AG20443 (cell line): ENCODE results near the gene CKS2.
A peak's percentile ranks its signal among the peaks of the same experiment; 100 is the strongest.
"Not testable (repeated sequence)": the region's sequence is repeated elsewhere in the genome, so short reads cannot be mapped to it uniquely, and the experiment has no call there.

Experiments
- DNase-seq: peaks from one replicate; pipeline ENCODE4 v3.0.0; 2012; ENCODE audit warnings: low spot score, mixed read lengths

The CKS2 gene

GRCh38 chr9:89311346-89312221 is 589 bp downstream of the CKS2 start:
- DNase-seq: no peak

GRCh38 chr9:89312222-89312571 is 1.2 kb downstream of the CKS2 start:
- no peak for DNase-seq

DNA sequence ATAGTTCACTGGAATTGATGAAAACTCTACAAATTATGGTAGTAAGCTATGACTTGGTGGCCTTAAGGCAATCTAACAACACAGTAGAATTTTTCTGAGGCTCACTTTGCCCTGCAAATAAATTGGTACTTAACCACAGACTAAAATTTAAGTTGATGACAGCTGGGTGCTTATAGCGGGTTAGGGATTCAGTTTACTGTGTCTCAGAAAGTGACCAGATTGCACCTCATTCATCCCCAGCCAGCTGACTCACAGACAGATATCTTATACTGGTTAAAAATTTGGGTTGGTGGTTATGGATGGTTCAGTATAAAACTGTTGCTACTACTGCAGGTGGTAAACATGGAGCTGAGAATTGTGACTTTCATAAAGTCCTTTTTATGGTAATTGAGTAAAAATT is 2.8 kb downstream of the CKS2 start:
- DNase-seq: no peak

DNA sequence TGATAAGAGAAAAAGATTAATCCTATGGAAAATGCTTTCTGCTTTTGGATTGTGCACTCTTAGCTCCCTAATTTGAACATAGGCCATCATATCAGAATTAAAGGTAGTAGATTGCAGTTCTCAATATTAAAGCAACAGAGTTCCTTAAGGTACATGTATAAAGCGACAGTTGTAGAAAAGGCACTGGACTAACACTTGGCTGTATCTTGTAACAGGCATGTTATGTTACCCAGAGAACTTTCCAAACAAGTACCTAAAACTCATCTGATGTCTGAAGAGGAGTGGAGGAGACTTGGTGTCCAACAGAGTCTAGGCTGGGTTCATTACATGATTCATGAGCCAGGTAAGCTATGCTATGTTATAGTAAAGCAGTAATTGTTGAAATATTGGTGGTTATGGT is 4.0 kb downstream of the CKS2 start:
- DNase-seq: no peak

DNA sequence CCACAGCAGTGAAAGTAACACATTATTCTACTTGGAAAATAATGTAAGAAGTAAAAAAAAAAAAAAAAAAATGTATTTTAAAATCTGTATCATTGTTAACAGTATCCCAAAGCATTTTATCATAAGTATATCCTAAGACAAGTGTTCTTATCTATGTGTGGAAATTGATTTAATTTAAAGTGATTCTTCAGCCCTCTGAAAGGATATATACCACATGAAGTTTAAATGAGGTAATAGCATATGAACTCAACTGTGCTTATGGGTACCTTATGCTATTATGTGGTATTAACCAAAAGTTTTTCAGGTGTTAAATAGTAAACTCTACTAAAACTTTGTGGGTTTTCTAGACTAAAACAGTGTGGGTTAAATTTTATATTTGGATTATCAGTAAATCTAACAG is 4.5 kb downstream of the CKS2 start:
- DNase-seq: no peak

DNA sequence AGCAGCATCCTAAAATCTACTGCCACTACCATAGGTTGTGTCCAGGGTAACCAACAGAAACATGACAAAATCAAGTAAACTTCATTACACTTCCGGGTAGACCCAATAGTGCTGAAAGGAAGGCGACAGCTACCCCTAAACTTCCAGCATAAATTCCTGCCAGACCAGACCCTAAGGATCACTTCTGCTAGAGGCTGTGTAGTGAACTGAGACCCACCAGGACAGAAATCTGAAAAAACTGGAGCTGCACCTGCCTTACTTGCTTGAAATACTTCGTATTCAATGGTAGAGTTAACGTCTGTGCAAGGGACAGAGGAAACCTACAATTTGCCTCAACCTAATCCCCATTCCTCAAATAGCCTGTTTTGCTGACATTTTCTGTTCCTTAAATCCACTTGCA is 6.3 kb downstream of the CKS2 start:
- DNase-seq: no peak

GRCh38 chr9:89318123-89319014 is 7.4 kb downstream of the CKS2 start, which contains the start of gene SECISBP2:
SECISBP2 (plus strand) TSS chr9:89318500; CDS start chr9:89318577, 77 bp downstream.
- peak; percentile 96 for DNase-seq

GRCh38 chr9:89319015-89319905 is 8.3 kb downstream of the CKS2 start:
- no peak for DNase-seq

DNA sequence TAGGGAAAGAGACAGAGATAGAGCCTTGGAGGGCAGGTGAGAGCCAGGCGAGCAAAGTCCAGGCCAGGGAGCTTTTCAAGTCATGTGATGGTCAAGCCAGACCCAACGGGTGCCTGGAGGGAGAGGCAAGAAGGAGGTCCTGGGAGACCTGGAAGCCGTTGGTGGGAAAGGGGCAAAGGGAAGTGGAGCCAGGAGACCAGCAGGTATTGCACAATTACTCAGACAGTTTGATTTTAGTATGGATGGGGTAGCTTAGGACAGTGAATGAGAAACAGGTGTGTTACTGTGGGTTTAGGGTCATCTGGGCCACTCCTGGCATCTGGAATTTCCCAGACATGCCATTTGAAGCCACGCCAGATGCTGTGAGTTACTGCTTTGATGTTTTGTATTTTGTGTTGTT is 12.4 kb downstream of the CKS2 start:
- no peak for DNase-seq

- DNase-seq: no peak
Observed at GRCh38 chr9:89325733-89326132, 14.7 kb downstream of the CKS2 start.

GRCh38 chr9:89328064-89328463 is 17.1 kb downstream of the CKS2 start:
- no peak for DNase-seq

GRCh38 chr9:89329917-89330316 is 18.9 kb downstream of the CKS2 start:
- DNase-seq: no peak

- no peak for DNase-seq
Observed at GRCh38 chr9:89330513-89330912, 19.5 kb downstream of the CKS2 start.

DNA sequence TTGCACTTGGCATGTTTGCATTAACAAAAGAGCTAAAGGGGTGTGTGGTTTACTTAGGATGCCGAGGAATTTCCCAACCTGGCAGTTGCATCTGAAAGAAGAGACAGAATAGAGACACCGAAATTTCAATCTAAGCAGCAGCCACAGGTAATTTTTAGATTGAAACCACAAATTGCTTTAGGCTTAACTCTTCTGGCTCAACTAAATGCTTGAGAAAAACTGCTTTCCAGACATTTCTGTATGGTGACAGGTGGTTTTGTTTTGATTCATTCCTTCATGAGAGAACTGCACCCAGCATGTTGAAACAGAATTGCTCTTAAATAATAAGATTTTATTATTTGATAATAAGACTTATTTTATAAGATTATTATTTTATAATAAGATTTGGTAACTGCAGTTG is 28.8 kb downstream of the CKS2 start:
- no peak for DNase-seq

GRCh38 chr9:89340332-89340731 is 29.3 kb downstream of the CKS2 start:
- DNase-seq: no peak

- DNase-seq: no peak
Observed at GRCh38 chr9:89342213-89342612, 31.2 kb downstream of the CKS2 start.

DNA sequence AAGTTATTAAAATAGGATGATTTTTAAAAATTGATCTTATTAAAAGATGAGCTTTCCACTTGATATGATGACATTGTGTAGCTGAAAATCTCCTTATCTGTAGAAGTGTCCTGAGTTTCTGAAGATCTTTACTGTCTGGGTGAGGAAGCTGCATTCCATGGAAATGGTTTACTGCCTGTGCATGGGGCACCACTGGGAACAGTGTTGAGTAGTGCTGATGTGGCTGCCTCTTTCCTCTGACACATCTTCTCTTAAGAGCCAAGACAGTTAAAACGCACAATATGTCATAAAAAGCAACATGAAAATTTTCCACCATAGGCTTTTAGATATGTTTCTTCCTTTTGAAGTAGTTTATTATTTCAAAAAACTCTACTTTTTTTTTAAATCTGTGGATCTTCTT is 32.0 kb downstream of the CKS2 start:
- DNase-seq: no peak

DNA sequence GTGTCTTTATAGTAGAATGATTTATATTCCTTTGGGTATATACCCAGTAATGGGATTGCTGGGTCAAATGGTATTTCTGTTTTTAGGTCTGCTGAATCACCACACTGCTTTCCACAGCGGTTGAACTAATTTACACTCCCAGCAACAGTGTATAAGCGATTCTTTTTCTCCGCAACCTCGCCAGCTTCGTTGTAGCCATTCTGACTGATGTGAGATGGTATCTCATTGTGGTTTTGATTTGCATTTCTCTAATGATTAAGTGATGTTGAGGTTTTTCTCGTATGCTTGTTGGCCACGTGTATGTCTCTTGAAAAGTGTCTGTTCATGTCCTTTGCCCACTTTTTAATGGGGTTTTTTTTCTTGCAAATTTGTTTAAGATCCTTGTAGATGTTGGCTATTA is 32.8 kb downstream of the CKS2 start:
- not testable (repeated sequence) for DNase-seq

GRCh38 chr9:89345476-89345875 is 34.5 kb downstream of the CKS2 start:
- no peak for DNase-seq

- DNase-seq: no peak
Observed at GRCh38 chr9:89346696-89347095, 35.7 kb downstream of the CKS2 start.

GRCh38 chr9:89347651-89348050 is 36.7 kb downstream of the CKS2 start:
- DNase-seq: no peak

GRCh38 chr9:89349607-89350006 is 38.6 kb downstream of the CKS2 start:
- DNase-seq: no peak
